AG20443 (cell line): ENCODE results near the gene DNAJB6.

Experiments
- DNase-seq: peaks from one replicate; pipeline ENCODE4 v3.0.0; 2012; ENCODE audit warnings: low spot score, mixed read lengths

Gene DNAJB6

GRCh38 chr7:157368955-157369354 lies 32.2 kb downstream of the DNAJB6 start:
- no peak for DNase-seq

- DNase-seq: no peak
Measured at GRCh38 chr7:157370742-157371141, 33.9 kb downstream of the DNAJB6 start.

- no peak for DNase-seq
Measured at GRCh38 chr7:157371296-157371695, 34.5 kb downstream of the DNAJB6 start.

GRCh38 chr7:157372300-157373232 lies 35.8 kb downstream of the DNAJB6 start:
- DNase-seq: no peak

GRCh38 chr7:157373493-157373892 lies 36.7 kb downstream of the DNAJB6 start:
- DNase-seq: no peak

- DNase-seq: no peak
Measured at GRCh38 chr7:157375410-157375809, 38.6 kb downstream of the DNAJB6 start.

- no peak for DNase-seq
Measured at GRCh38 chr7:157377436-157378124, 40.8 kb downstream of the DNAJB6 start.

GRCh38 chr7:157378390-157378789 lies 41.6 kb downstream of the DNAJB6 start:
- DNase-seq: no peak

- DNase-seq: no peak
Measured at GRCh38 chr7:157379493-157379892, 42.7 kb downstream of the DNAJB6 start.

GRCh38 chr7:157380416-157380815 lies 43.6 kb downstream of the DNAJB6 start:
- no peak for DNase-seq

GRCh38 chr7:157383868-157384267 lies 47.1 kb downstream of the DNAJB6 start:
- no peak for DNase-seq

GRCh38 chr7:157384301-157384700 lies 47.5 kb downstream of the DNAJB6 start:
- DNase-seq: no peak

- DNase-seq: peak; percentile 77
Measured at GRCh38 chr7:157386979-157387800, 50.4 kb downstream of the DNAJB6 start.

GRCh38 chr7:157388301-157388700 lies 51.5 kb downstream of the DNAJB6 start:
- no peak for DNase-seq

GRCh38 chr7:157389951-157390730 lies 53.3 kb downstream of the DNAJB6 start:
- DNase-seq: no peak

GRCh38 chr7:157391036-157391710 lies 54.4 kb downstream of the DNAJB6 start:
- no peak for DNase-seq

- DNase-seq: no peak
Measured at GRCh38 chr7:157392256-157393037, 55.6 kb downstream of the DNAJB6 start.

GRCh38 chr7:157394246-157395191 lies 57.7 kb downstream of the DNAJB6 start:
- no peak for DNase-seq

- no peak for DNase-seq
Measured at GRCh38 chr7:157395206-157395605, 58.4 kb downstream of the DNAJB6 start.
